GM12878 (cell line): ENCODE results near the gene LMAN1L. TPM values are rescaled to one million over a fixed set of nuclear protein-coding genes. Genes with fewer than 3 reads are reported as not detected.

Experiments
- ASH2L ChIP-seq: fragments of 300-600, 200-600 bp; sonication (generic); IDR thresholded peaks from 2 replicates; pipeline ENCODE4 v1.6.1; 2017; ENCODE audit warnings: low read depth, mild to moderate bottlenecking, borderline replicate concordance
- DPF2 ChIP-seq: fragments of 450-650 bp; IDR thresholded peaks from 2 replicates; pipeline ENCODE4 v1.6.1; 2017; ENCODE audit warnings: mild to moderate bottlenecking
- HDAC2 ChIP-seq: fragments of 200-600 bp; sonication (generic); IDR thresholded peaks from 2 replicates; pipeline ENCODE4 v1.6.1; 2017
- KAT2A ChIP-seq: conservative IDR thresholded peaks from 2 replicates; pipeline ENCODE4 v1.6.1; 2011; ENCODE audit warnings: low read depth, low read length; ENCODE audit not compliant: control insufficient read depth
- MEF2B ChIP-seq: fragments of 450-650 bp; IDR thresholded peaks from 2 replicates; pipeline ENCODE4 v1.6.1; 2018; ENCODE audit warnings: mild to moderate bottlenecking, moderate library complexity; ENCODE audit not compliant: partially characterized antibody, poor library complexity, severe bottlenecking
- NFIC ChIP-seq: IDR thresholded peaks from 2 replicates; pipeline ENCODE4 v1.6.1; 2012; ENCODE audit warnings: low read depth, mild to moderate bottlenecking, inconsistent platforms, low read length, moderate library complexity
- NFXL1 ChIP-seq: fragments of 450-650 bp; IDR thresholded peaks from 2 replicates; pipeline ENCODE4 v1.6.1; 2017; ENCODE audit warnings: antibody characterized with exemption, mild to moderate bottlenecking, borderline replicate concordance
- NFYB ChIP-seq: IDR thresholded peaks from 2 replicates; pipeline ENCODE4 v1.6.1; 2011; ENCODE audit warnings: low read depth, mild to moderate bottlenecking, low read length, improper control_type of control experiment, moderate library complexity; ENCODE audit not compliant: insufficient read depth
- NR2F1 ChIP-seq: fragments of 450-650 bp; conservative IDR thresholded peaks from 2 replicates; pipeline ENCODE4 v1.6.1; 2017; ENCODE audit warnings: mild to moderate bottlenecking
- PAX8 ChIP-seq: fragments of 450-650 bp; IDR thresholded peaks from 2 replicates; pipeline ENCODE4 v1.6.1; 2017; ENCODE audit warnings: mild to moderate bottlenecking, moderate library complexity
- POLR2AphosphoS2 ChIP-seq: IDR thresholded peaks from 2 replicates; pipeline ENCODE4 v1.6.1; 2011; ENCODE audit warnings: low read depth, mild to moderate bottlenecking, low read length, improper control_type of control experiment, moderate library complexity
- SIX5 ChIP-seq: IDR thresholded peaks from 2 replicates; pipeline ENCODE4 v1.6.1; 2011; ENCODE audit warnings: mild to moderate bottlenecking, low read depth, low read length, moderate library complexity; ENCODE audit not compliant: severe bottlenecking
- SP1 ChIP-seq: IDR thresholded peaks from one replicate; pipeline ENCODE4 v1.6.1; 2011; ENCODE audit warnings: low read depth, low read length
- SUPT20H ChIP-seq: IDR thresholded peaks from 2 replicates; pipeline ENCODE4 v1.6.1; 2011; ENCODE audit warnings: low read depth, mild to moderate bottlenecking, low read length, moderate library complexity, borderline replicate concordance; ENCODE audit not compliant: control insufficient read depth
- TCF7 ChIP-seq: IDR thresholded peaks from 2 replicates; pipeline ENCODE4 v1.6.1; 2014; ENCODE audit warnings: antibody characterized with exemption, borderline replicate concordance
- ZBTB33 ChIP-seq: fragments of 450-650 bp; IDR thresholded peaks from 2 replicates; pipeline ENCODE4 v1.6.1; 2017; ENCODE audit warnings: mild to moderate bottlenecking
- ZNF207 ChIP-seq: fragments of 450-650 bp; IDR thresholded peaks from 2 replicates; pipeline ENCODE4 v1.6.1; 2014; ENCODE audit warnings: antibody characterized with exemption, mild to moderate bottlenecking, borderline replicate concordance
- polyA plus RNA-seq, 11 experiments: library from polyadenylated mRNA; depleted of rRNA in 4 of 11; unstranded in 6 of 11; stranded (reverse) in 5 of 11; fragments of >200 nt; fragmentation: Nextera tagmentation in 4 of 11; fragmentation: Illumina TruSeq in 1 of 11; extraction: Ambion mirVana in 4 of 11; extraction: Trizol in 1 of 11; gene quantifications; 1 replicate in 1 of 11; 2 replicates in 10 of 11; pipeline versions ENCODE4 v1.2.1 to v1.2.3, GENCODE V29; 2011 to 2016; ENCODE audit warnings: inconsistent platforms in 2 of 11, missing spikeins in 2 of 11, low read depth in 1 of 11
- total RNA-seq, 4 experiments: library from RNA; depleted of rRNA in 3 of 4; stranded (reverse); fragments of >200 nt in 3 of 4; fragmentation: Illumina TruSeq in 1 of 4; extraction: Trizol in 1 of 4; gene quantifications; 2 replicates each; pipeline versions ENCODE4 v1.2.1 to v1.2.3, GENCODE V29; 2013 to 2021
- TF ChIP-seq, protein P1 (sequence below): IDR thresholded peaks from 2 replicates; pipeline ENCODE4 v1.6.1; 2011; ENCODE audit warnings: low read depth, low read length, improper control_type of control experiment, borderline replicate concordance
- TF ChIP-seq, protein P2 (sequence below): fragments of 450-650 bp; formaldehyde crosslinking; IDR thresholded peaks from 2 replicates; pipeline ENCODE4 v1.5.0; 2022; ENCODE audit warnings: mild to moderate bottlenecking, missing genetic modification characterization
- TF ChIP-seq, protein P3 (sequence below): IDR thresholded peaks from 2 replicates; pipeline ENCODE4 v1.6.1; 2012; ENCODE audit warnings: low read depth, low read length, improper control_type of control experiment

LMAN1L gene
- total and polyA plus RNA-seq, 10 of the 15 experiments (the other 5 are each of a cell fraction or from before 2014, with no cell fraction given), result not detected

- TF ChIP-seq SUPT20H (no peak), KAT2A (no peak), NFYB (no peak), SP1 (no peak), NFXL1 (no peak), HDAC2 (no peak), SIX5 (no peak), ZBTB33 (no peak), MEF2B (peak; percentile 91), NFIC (no peak), ASH2L (peak; percentile 39; the same call in 1 of the 2 replicates), POLR2AphosphoS2 (peak; percentile 90), NR2F1 (peak; percentile 78; the same call in 1 of the 2 replicates), ZNF207 (0 out of 2 replicates have a peak, but pooled peaks have one; percentile 53), DPF2 (peak; percentile 93), PAX8 (no peak), TCF7 (no peak)
- TF ChIP-seq, protein P1, sequence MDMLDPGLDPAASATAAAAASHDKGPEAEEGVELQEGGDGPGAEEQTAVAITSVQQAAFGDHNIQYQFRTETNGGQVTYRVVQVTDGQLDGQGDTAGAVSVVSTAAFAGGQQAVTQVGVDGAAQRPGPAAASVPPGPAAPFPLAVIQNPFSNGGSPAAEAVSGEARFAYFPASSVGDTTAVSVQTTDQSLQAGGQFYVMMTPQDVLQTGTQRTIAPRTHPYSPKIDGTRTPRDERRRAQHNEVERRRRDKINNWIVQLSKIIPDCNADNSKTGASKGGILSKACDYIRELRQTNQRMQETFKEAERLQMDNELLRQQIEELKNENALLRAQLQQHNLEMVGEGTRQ, result peak; percentile 80
- TF ChIP-seq, protein P2, sequence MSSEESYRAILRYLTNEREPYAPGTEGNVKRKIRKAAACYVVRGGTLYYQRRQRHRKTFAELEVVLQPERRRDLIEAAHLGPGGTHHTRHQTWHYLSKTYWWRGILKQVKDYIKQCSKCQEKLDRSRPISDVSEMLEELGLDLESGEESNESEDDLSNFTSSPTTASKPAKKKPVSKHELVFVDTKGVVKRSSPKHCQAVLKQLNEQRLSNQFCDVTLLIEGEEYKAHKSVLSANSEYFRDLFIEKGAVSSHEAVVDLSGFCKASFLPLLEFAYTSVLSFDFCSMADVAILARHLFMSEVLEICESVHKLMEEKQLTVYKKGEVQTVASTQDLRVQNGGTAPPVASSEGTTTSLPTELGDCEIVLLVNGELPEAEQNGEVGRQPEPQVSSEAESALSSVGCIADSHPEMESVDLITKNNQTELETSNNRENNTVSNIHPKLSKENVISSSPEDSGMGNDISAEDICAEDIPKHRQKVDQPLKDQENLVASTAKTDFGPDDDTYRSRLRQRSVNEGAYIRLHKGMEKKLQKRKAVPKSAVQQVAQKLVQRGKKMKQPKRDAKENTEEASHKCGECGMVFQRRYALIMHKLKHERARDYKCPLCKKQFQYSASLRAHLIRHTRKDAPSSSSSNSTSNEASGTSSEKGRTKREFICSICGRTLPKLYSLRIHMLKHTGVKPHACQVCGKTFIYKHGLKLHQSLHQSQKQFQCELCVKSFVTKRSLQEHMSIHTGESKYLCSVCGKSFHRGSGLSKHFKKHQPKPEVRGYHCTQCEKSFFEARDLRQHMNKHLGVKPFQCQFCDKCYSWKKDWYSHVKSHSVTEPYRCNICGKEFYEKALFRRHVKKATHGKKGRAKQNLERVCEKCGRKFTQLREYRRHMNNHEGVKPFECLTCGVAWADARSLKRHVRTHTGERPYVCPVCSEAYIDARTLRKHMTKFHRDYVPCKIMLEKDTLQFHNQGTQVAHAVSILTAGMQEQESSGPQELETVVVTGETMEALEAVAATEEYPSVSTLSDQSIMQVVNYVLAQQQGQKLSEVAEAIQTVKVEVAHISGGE, result no peak
- TF ChIP-seq, protein P3, sequence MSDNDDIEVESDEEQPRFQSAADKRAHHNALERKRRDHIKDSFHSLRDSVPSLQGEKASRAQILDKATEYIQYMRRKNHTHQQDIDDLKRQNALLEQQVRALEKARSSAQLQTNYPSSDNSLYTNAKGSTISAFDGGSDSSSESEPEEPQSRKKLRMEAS, result peak; percentile 97
Measured at GRCh38 chr15:74842581-74843444, 30.2 kb downstream of the LMAN1L start, which contains the start of gene ULK3 (continued).
